ENCODE data around the gene ECE2.
A peak's percentile ranks its signal among the peaks of the same experiment; 100 is the strongest.

Gene ECE2

GRCh38 chr3:184248454-184249411 is 27.1 kb upstream of the ECE2 start, which contains the start of gene ALG3 (continued):
- TF ChIP-seq KLF9 (tag by site-specific recombination; IDR thresholded peaks at IDR 0.05; ENCODE audit: low read depth) (peak; percentile 69), ZNF174 (tag by site-specific recombination; IDR thresholded peaks at IDR 0.05) (no peak), ELK4 (IDR thresholded peaks at IDR 0.05; ENCODE audit: borderline replicate concordance, low read depth, low read length) (no peak), ZNF391 (tag by site-specific recombination; IDR thresholded peaks at IDR 0.05; ENCODE audit: borderline replicate concordance, low read depth) (peak; percentile 83; the same call in 1 of the 2 replicates), ZNF776 (tag by site-specific recombination; IDR thresholded peaks at IDR 0.05; ENCODE audit: borderline replicate concordance) (no peak), ZNF488 (tag by site-specific recombination; IDR thresholded peaks at IDR 0.05) (no peak), ZNF621 (tag by site-specific recombination; IDR thresholded peaks at IDR 0.05) (no peak), ZSCAN5A (tag by site-specific recombination; IDR thresholded peaks at IDR 0.05) (no peak), ZNF692 (tag by site-specific recombination; IDR thresholded peaks at IDR 0.05) (peak; percentile 94), ZNF394 (tag by site-specific recombination; IDR thresholded peaks at IDR 0.05; ENCODE audit: borderline replicate concordance) (peak; percentile 33; the same call in 1 of the 2 replicates), SCRT2 (tag by site-specific recombination; IDR thresholded peaks at IDR 0.05) (no peak), INSM2 (tag by site-specific recombination; IDR thresholded peaks at IDR 0.05) (no peak), WT1 (tag by site-specific recombination; IDR thresholded peaks at IDR 0.05) (0 out of 2 replicates have a peak, but pooled peaks have one; percentile 24), ZBTB26 (tag by site-specific recombination; optimal IDR thresholded peaks at IDR 0.05) (peak; percentile 64), HIC1 (tag by site-specific recombination; IDR thresholded peaks at IDR 0.05) (peak; percentile 82; the same call in 1 of the 2 replicates), MEIS1 (CRISPR knock-in tag; IDR thresholded peaks at IDR 0.05; ENCODE audit: borderline replicate concordance) (no peak), ZNF239 (tag by site-specific recombination; IDR thresholded peaks at IDR 0.05) (no peak), ZNF274 (IDR thresholded peaks at IDR 0.05; ENCODE audit: low read length) (no peak), ZNF274 (tag by site-specific recombination; IDR thresholded peaks at IDR 0.05; ENCODE audit: borderline replicate concordance) (no peak), KLF1 (tag by site-specific recombination; IDR thresholded peaks at IDR 0.05) (0 out of 2 replicates have a peak, but pooled peaks have one; percentile 21), HOXD13 (CRISPR knock-in tag; IDR thresholded peaks at IDR 0.05; ENCODE audit: borderline replicate concordance) (no peak), KLF8 (tag by site-specific recombination; IDR thresholded peaks at IDR 0.05) (peak; percentile 78), ZNF449 (tag by site-specific recombination; IDR thresholded peaks at IDR 0.05) (peak; percentile 38; the same call in 1 of the 2 replicates), MZF1 (tag by site-specific recombination; IDR thresholded peaks at IDR 0.05; ENCODE audit: borderline replicate concordance) (no peak), ZNF610 (tag by site-specific recombination; IDR thresholded peaks at IDR 0.05; ENCODE audit: borderline replicate concordance) (peak; percentile 70; the same call in 1 of the 2 replicates), FEZF1 (tag by site-specific recombination; IDR thresholded peaks at IDR 0.05) (no peak)

Data from HEK293 (cell line).